B cell (primary cell): ENCODE data around the gene ABCA9. TPM values are rescaled to one million over a fixed set of nuclear protein-coding genes. Genes with fewer than 3 reads are reported as not detected.

ENCODE experiments used
- ATAC-seq: fragments of 200-7000 bp; cut with Tn5 transposase; one replicate; pipeline ENCODE4 v1.10.0; 2021; ENCODE audit warnings: low read depth, mild to moderate bottlenecking, moderate number of reproducible peaks, moderate library complexity
- CTCF ChIA-PET: fragments of 350-600 bp; sonication (Branson Sonifier 250); formaldehyde crosslinking; loops from one replicate; lab custom pipeline; 2021; ENCODE audit warnings: antibody characterized with exemption, inconsistent platforms; lab: Charles Lee
- POLR2A ChIA-PET: fragments of 350-600 bp; sonication (Branson Sonifier 250); formaldehyde crosslinking; loops from one replicate; lab custom pipeline; 2021; ENCODE audit warnings: antibody characterized with exemption; lab: Charles Lee
- DNase-seq: peaks from one replicate; pipeline ENCODE4 v3.0.0; 2013
- H2AFZ ChIP-seq: 2 replicates; pipeline ENCODE4 v1.6.1; 2012; ENCODE audit warnings: mild to moderate bottlenecking, low read depth, low read length; ENCODE audit not compliant: insufficient read depth, poor library complexity, severe bottlenecking
- H3K27ac ChIP-seq, 2 donors: 1 replicate in 1 of 2; 2 replicates in 1 of 2; pipeline ENCODE4 v1.5.1; 2012 to 2013; ENCODE audit warnings: low read length in 2 of 2, mild to moderate bottlenecking in 2 of 2, moderate library complexity in 1 of 2
- H3K27me3 ChIP-seq, 4 experiments: fragments of 200-600 bp in 1 of 4; sonication (generic) in 1 of 4; replicated peaks in 1 of 4; 1 replicate in 2 of 4; 2 replicates in 2 of 4; pipeline versions ENCODE4 v1.6.1 to v1.7.0; 2013 to 2016; ENCODE audit warnings: low read length in 3 of 4, mild to moderate bottlenecking in 2 of 4, mixed read lengths in 1 of 4, moderate library complexity in 1 of 4; ENCODE audit not compliant: insufficient read depth in 4 of 4, control insufficient read depth in 3 of 4; ENCODE audit errors: control extremely low read depth in 1 of 4
- H3K36me3 ChIP-seq, 2 experiments: replicated peaks in 1 of 2; 1 replicate in 1 of 2; 2 replicates in 1 of 2; pipeline versions ENCODE4 v1.6.1 to v1.7.1; 2013; ENCODE audit warnings: low read length in 1 of 2; ENCODE audit not compliant: insufficient read depth in 2 of 2, control insufficient read depth in 1 of 2; ENCODE audit errors: control extremely low read depth in 1 of 2, extremely low read depth in 1 of 2
- H3K4me1 ChIP-seq, 2 donors: fragments of 200-600 bp in 1 of 2; sonication (generic) in 1 of 2; 1 replicate in 1 of 2; 2 replicates in 1 of 2; pipeline versions ENCODE4 v1.5.1 to v1.6.1; 2013 to 2017; ENCODE audit warnings: low read length in 2 of 2; ENCODE audit not compliant: control insufficient read depth in 2 of 2, insufficient read depth in 2 of 2
- H3K4me2 ChIP-seq: replicated peaks from 2 replicates; pipeline ENCODE3; 2012; ENCODE audit warnings: mild to moderate bottlenecking, low read depth, low read length; ENCODE audit not compliant: poor library complexity, severe bottlenecking
- H3K4me3 ChIP-seq, 5 experiments: fragments of 200-600 bp in 1 of 5; sonication (generic) in 1 of 5; 1 replicate in 3 of 5; 2 replicates in 2 of 5; pipeline versions ENCODE4 v1.5.1 to v1.7.0; 2011 to 2016; ENCODE audit warnings: low read length in 4 of 5, mild to moderate bottlenecking in 4 of 5, low read depth in 2 of 5, control low read depth in 1 of 5, moderate library complexity in 1 of 5; ENCODE audit not compliant: insufficient read depth in 1 of 5; ENCODE audit errors: control extremely low read depth in 1 of 5, extremely low read depth in 1 of 5
- H3K79me2 ChIP-seq: fragments of 200-600 bp; sonication (generic); one replicate; pipeline ENCODE4 v1.6.0; 2016; ENCODE audit warnings: low read length; ENCODE audit not compliant: control insufficient read depth, insufficient read depth
- H3K9ac ChIP-seq: fragments of 200-600 bp; sonication (generic); 2 replicates; pipeline ENCODE4 v1.6.1; 2017; ENCODE audit warnings: mild to moderate bottlenecking, low read length, moderate library complexity
- H3K9me3 ChIP-seq, 3 donors: one replicate each; pipeline versions ENCODE4 v1.6.1 to v1.7.1; 2013; ENCODE audit warnings: low read length in 2 of 3; ENCODE audit not compliant: control insufficient read depth in 2 of 3, insufficient read depth in 1 of 3; ENCODE audit errors: control extremely low read depth in 1 of 3
- H4K20me1 ChIP-seq: 2 replicates; pipeline ENCODE4 v1.6.0; 2012; ENCODE audit warnings: mild to moderate bottlenecking, low read length; ENCODE audit not compliant: insufficient read depth, control insufficient read depth, poor library complexity, severe bottlenecking
- H3K27ac Mint-ChIP-seq: one replicate; pipeline ENCODE4 v1.8.0; 2021; ENCODE audit warnings: mixed read lengths
- H3K27me3 Mint-ChIP-seq: one replicate; pipeline ENCODE4 v1.8.0; 2021; ENCODE audit warnings: mixed read lengths
- H3K4me1 Mint-ChIP-seq: one replicate; pipeline ENCODE4 v1.8.0; 2021; ENCODE audit warnings: mixed read lengths
- H3K4me3 Mint-ChIP-seq: one replicate; pipeline ENCODE4 v1.8.0; 2021; ENCODE audit warnings: mixed read lengths
- H3K9me3 Mint-ChIP-seq: one replicate; pipeline ENCODE4 v1.8.0; 2022; ENCODE audit warnings: mixed read lengths; ENCODE audit not compliant: insufficient read depth
- EZH2 ChIP-seq: IDR thresholded peaks from 2 replicates; pipeline ENCODE4 v1.6.1; 2012; ENCODE audit warnings: borderline replicate concordance, low read depth, mild to moderate bottlenecking, moderate library complexity, low read length; ENCODE audit not compliant: insufficient read depth, poor library complexity, severe bottlenecking
- WGBS: methylation state at CpG from one replicate; pipeline ENCODE4 v1.1.5; 2013; ENCODE audit warnings: missing lambda C conversion rate; ENCODE audit not compliant: insufficient coverage; 5-methylcytosine and 5-hydroxymethylcytosine counted together
- intact Hi-C: fragments of 100-400 bp; cut with micrococcal nuclease; formaldehyde crosslinking; loops from one replicate; pipeline ENCODE4 v1.10.0; 2022
- polyA plus RNA-seq: library from polyadenylated mRNA; depleted of rRNA; stranded (reverse); fragments of >200 nt; gene quantifications from 2 replicates; pipeline ENCODE4 v1.2.3, GENCODE V29; 2012
- total RNA-seq, 2 donors: library from RNA; stranded (reverse); fragments of 120-200 nt in 1 of 2; gene quantifications; 1 replicate in 1 of 2; 2 replicates in 1 of 2; pipeline versions ENCODE4 v1.2.3 to v1.2.4, GENCODE V29; 2013 to 2022
- TF ChIP-seq, protein P1 (sequence below): fragments of 200-600 bp; IDR thresholded peaks from one replicate; pipeline ENCODE4 v1.8.0; 2022; ENCODE audit warnings: antibody characterized with exemption, mild to moderate bottlenecking

ABCA9 gene
- total and polyA plus RNA-seq, 2 donors (not counting 1 experiment from before 2014, with no cell fraction given), result 0.06 to 0.91 TPM

DNA sequence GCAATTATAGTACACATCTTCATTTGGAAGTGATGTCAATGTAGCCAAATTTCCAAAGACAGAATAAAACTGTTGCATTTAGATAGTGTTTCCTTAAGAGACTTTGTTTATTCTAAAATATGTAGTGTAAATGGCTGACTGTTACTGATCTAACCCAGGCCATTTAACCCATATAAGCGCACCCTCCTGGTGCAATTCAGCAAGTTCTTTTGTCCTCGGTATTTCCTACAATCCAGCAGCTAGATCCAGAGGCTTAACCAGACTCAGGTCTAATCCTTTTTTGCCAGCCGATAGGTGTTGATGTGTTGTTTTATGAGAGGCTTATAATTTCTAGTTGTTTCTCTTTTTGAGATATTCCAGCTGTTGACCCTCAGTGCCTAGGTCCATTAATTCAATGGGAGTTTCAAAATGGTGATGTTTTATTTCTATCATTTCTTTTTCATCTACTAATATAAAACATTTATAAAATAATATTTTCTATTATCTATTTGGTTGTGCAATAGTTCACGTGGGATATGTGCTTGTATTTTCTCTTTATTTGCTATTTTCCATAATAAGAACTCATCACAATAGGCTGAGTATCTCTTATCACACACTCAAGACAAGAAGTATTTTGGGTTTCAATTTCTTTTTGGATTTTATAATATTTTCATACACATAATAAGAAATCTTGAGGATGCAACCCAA, 14.5 kb downstream of the ABCA9 start:
- Histone ChIP-seq H3K79me2 (no peaks in the 10 kb centered on the region), H3K36me3 (no peaks in the 10 kb centered on the region), H3K27ac (no peak overlapping the region), H3K4me3 (no peak overlapping the region), H3K4me1 (no peaks in the 10 kb centered on the region), H3K4me2 (no peak overlapping the region), H4K20me1 (no peaks in the 10 kb centered on the region), H3K9ac (no peak overlapping the region), H3K27me3 (no peaks in the 10 kb centered on the region), H3K9me3 (no peaks in the 10 kb centered on the region), H2AFZ (no peak overlapping the region)
- Mint-ChIP-seq H3K9me3 (no peaks in the 10 kb centered on the region), H3K27ac (no peak overlapping the region), H3K27me3 (no peaks in the 10 kb centered on the region), H3K4me3 (no peak overlapping the region), H3K4me1 (no peaks in the 10 kb centered on the region)
- DNase-seq (no peak), ATAC-seq (no peak)
- no CpG with 5 or more reads among the region's 4 CpGs for WGBS
- no peak for TF ChIP-seq EZH2
- TF ChIP-seq, protein P1, sequence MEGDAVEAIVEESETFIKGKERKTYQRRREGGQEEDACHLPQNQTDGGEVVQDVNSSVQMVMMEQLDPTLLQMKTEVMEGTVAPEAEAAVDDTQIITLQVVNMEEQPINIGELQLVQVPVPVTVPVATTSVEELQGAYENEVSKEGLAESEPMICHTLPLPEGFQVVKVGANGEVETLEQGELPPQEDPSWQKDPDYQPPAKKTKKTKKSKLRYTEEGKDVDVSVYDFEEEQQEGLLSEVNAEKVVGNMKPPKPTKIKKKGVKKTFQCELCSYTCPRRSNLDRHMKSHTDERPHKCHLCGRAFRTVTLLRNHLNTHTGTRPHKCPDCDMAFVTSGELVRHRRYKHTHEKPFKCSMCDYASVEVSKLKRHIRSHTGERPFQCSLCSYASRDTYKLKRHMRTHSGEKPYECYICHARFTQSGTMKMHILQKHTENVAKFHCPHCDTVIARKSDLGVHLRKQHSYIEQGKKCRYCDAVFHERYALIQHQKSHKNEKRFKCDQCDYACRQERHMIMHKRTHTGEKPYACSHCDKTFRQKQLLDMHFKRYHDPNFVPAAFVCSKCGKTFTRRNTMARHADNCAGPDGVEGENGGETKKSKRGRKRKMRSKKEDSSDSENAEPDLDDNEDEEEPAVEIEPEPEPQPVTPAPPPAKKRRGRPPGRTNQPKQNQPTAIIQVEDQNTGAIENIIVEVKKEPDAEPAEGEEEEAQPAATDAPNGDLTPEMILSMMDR, result no peak
- POLR2A ChIA-PET, result no interaction called here
- intact Hi-C loops, result no loop called here
- CTCF ChIA-PET, result no interaction called here

DNA sequence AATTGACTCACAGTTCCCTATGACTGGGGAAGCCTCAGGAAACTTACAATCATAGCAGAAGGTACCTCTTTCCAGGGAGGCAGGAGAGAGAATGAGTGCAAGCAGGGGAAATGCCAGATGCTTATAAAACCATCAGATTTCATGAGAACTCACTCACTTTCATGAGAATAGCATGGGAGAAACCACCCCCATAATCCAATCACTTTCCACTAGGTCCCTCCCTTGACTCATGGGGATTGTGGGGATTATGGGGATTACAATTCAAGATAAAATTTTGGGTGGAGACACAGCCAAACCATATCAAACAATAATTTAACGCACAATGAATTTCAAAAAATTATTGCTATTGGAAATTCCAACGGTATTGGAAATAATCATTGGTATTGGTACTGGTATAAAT, 15.1 kb downstream of the ABCA9 start:
- H3K27me3 Mint-ChIP-seq, result no peaks in the 10 kb centered on the region
- ATAC-seq (no peak), DNase-seq (no peak)
- H3K4me1 Mint-ChIP-seq, result no peaks in the 10 kb centered on the region
- Histone ChIP-seq H3K27ac (no peak overlapping the region), H3K4me3 (no peak overlapping the region), H3K4me1 (no peaks in the 10 kb centered on the region), H3K36me3 (no peaks in the 10 kb centered on the region), H3K79me2 (no peaks in the 10 kb centered on the region), H3K4me2 (no peak overlapping the region), H4K20me1 (no peaks in the 10 kb centered on the region), H3K9me3 (no peaks in the 10 kb centered on the region), H2AFZ (no peak overlapping the region), H3K27me3 (no peaks in the 10 kb centered on the region), H3K9ac (no peak overlapping the region)
- no peak overlapping the region for H3K27ac Mint-ChIP-seq
- ChIA-PET POLR2A (no interaction called here), CTCF (no interaction called here)
- no CpG with 5 or more reads among the region's 2 CpGs for WGBS
- H3K4me3 Mint-ChIP-seq, result no peak overlapping the region
- intact Hi-C loops, result no loop called here
- no peaks in the 10 kb centered on the region for H3K9me3 Mint-ChIP-seq
- TF ChIP-seq EZH2, result no peak
- TF ChIP-seq, protein P1, result no peak
